Subcutaneous abdominal adipose tissue (tissue), 5 donors: ENCODE data around the gene SEL1L.
A peak's percentile ranks its signal among the peaks of the same experiment; 100 is the strongest.
"Not testable (repeated sequence)": the region's sequence is repeated elsewhere in the genome, so short reads cannot be mapped to it uniquely, and the experiment has no call there.

Experiments used
- H3K27ac ChIP-seq: one replicate; pipeline ENCODE4 v1.7.0; 2013; ENCODE audit warnings: low read depth, mild to moderate bottlenecking, inconsistent platforms, low read length, moderate library complexity
- H3K27me3 ChIP-seq, 5 donors: one replicate each; pipeline ENCODE4 v1.7.0; 2013; ENCODE audit warnings: low read length in 5 of 5, inconsistent platforms in 1 of 5; ENCODE audit not compliant: control insufficient read depth in 5 of 5, insufficient read depth in 4 of 5
- H3K36me3 ChIP-seq, 5 donors: one replicate each; pipeline ENCODE4 v1.7.0; 2013; ENCODE audit warnings: low read length in 5 of 5; ENCODE audit not compliant: control insufficient read depth in 5 of 5, insufficient read depth in 5 of 5
- H3K4me1 ChIP-seq, 5 donors: one replicate each; pipeline ENCODE4 v1.7.0; 2013; ENCODE audit warnings: low read length in 5 of 5, mild to moderate bottlenecking in 3 of 5, moderate library complexity in 1 of 5; ENCODE audit not compliant: control insufficient read depth in 5 of 5, insufficient read depth in 5 of 5
- H3K4me3 ChIP-seq, 5 donors: one replicate each; pipeline ENCODE4 v1.7.0; 2013; ENCODE audit warnings: low read length in 5 of 5, low read depth in 1 of 5
- H3K9ac ChIP-seq, 5 donors: one replicate each; pipeline ENCODE4 v1.7.0; 2013; ENCODE audit warnings: low read length in 5 of 5, mild to moderate bottlenecking in 4 of 5, moderate library complexity in 3 of 5
- H3K9me3 ChIP-seq, 5 donors: one replicate each; pipeline ENCODE4 v1.7.0; 2013; ENCODE audit warnings: low read length in 5 of 5; ENCODE audit not compliant: control insufficient read depth in 5 of 5
- donor health status: healthy.
- donor health status: healthy.
- donor health status: healthy.
- donor health status: healthy.
- donor health status: healthy.

Gene SEL1L

GRCh38 chr14:81465507-81466228 is 68.0 kb downstream of the SEL1L start:
- Histone ChIP-seq H3K4me3 (no peak overlapping the region), H3K4me1 (peaks cover 0 to 8% (median 5%) of the 10 kb centered on the region in 5 donors), H3K27me3 (no peaks in the 10 kb centered on the region), H3K36me3 (no peaks in the 10 kb centered on the region), H3K9me3 (no peaks in the 10 kb centered on the region), H3K27ac (no peak overlapping the region), H3K9ac (no peak overlapping the region)

GRCh38 chr14:81465003-81465392 is 68.7 kb downstream of the SEL1L start:
- H3K4me1 ChIP-seq, H3K27me3 ChIP-seq, H3K27ac ChIP-seq, H3K36me3 ChIP-seq, H3K9me3 ChIP-seq: not testable (repeated sequence)
- H3K4me3 ChIP-seq: peak overlapping the region; percentile 71 to 90 (median 76)
- H3K9ac ChIP-seq: peak overlapping the region in 4 of 5 donors; percentile 63 to 76 (median 72)

DNA sequence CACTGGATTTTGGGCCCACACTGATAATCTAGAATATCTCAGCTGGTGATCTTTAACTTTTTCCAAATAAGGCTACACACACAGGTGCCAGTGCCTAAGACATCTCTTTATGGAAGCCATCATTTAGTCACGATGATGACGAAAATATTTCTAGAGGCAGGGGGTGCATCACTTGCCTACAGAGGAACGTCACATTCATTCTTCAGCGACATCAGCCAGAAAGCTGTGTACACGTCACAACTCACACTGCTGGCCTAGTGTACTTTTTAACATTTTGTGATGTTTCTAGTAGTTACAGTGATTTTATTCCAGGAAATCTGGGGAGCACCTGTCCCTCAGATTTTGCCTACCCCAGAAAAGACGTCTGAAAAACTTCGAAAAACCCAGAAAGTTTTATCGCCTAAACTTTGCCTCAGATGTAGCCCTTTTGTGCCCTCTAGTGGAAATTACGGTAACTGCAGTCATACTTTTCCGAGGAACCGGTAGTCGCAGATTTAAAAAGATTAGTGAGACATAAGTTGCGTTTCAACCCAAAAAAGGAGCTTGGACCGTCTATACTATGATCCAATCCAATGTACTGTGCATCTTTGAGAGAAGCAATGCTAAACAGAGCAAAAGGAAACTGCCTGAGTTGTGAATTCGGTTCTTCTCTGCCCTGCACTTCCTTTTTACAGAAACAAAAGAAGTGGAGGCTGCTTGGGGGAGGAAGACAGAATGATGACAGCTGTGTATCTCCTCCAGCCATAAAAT is 69.2 kb downstream of the SEL1L start:
- H3K9ac ChIP-seq: peak overlapping the region in 4 of 5 donors; percentile 63 to 76 (median 72)
- H3K4me1 ChIP-seq: peaks cover 0 to 11% (median 10%) of the 10 kb centered on the region in 5 donors
- H3K4me3 ChIP-seq: peak overlapping the region; percentile 71 to 90 (median 76)
- no peak overlapping the region for H3K27ac ChIP-seq
- no peaks in the 10 kb centered on the region for H3K27me3 ChIP-seq
- H3K36me3 ChIP-seq: no peaks in the 10 kb centered on the region
- no peaks in the 10 kb centered on the region for H3K9me3 ChIP-seq

DNA sequence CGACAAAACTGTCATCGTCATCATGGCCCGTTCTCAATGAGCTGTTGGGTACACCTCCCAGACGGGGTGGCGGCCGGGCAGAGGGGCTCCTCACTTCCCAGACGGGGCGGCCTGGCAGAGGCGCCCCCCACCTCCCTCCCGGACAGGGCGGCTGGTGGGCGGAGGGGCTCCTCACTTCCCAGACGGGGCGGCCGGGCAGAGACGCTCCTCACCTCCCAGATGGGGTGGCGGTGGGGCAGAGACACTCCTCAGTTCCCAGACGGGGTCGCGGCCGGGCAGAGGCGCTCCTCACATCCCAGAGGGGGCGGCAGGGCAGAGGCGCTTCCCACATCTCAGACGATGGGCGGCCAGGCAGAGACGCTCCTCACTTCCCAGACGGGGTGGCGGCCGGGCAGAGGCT is 71.3 kb downstream of the SEL1L start:
- not testable (repeated sequence) for H3K36me3 ChIP-seq, H3K9ac ChIP-seq, H3K9me3 ChIP-seq, H3K27ac ChIP-seq, H3K27me3 ChIP-seq, H3K4me3 ChIP-seq
- peaks cover 0 to 18% (median 13%) of the 10 kb centered on the region in 5 donors for H3K4me1 ChIP-seq

DNA sequence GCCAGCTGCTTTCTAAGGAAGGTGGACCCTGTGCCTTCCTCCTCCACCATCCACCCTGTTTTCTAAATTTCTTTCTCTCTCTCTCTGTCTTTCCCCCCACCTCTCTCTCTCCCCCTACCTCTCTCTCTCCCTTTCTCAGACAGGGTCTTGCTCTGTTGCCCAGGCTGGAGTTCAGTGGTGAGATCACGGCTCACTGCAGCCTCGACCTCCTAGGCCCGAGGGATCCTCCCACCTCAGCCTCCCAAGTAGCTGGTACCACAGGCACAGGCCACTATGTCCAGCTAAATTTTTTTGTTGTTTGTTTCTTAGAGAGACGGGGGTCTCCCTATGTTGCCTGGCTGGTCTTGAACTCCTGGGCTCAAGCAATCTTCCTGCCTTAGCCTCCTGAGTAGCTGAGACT is 73.7 kb downstream of the SEL1L start:
- H3K27me3 ChIP-seq: no peaks in the 10 kb centered on the region
- no peak overlapping the region for H3K27ac ChIP-seq
- H3K9me3 ChIP-seq: no peaks in the 10 kb centered on the region
- H3K4me3 ChIP-seq: no peak overlapping the region
- no peaks in the 10 kb centered on the region for H3K36me3 ChIP-seq
- H3K9ac ChIP-seq: peak overlapping the region in 1 of 5 donors; percentile 11
- H3K4me1 ChIP-seq: peaks cover 0 to 17% (median 13%) of the 10 kb centered on the region in 5 donors

DNA sequence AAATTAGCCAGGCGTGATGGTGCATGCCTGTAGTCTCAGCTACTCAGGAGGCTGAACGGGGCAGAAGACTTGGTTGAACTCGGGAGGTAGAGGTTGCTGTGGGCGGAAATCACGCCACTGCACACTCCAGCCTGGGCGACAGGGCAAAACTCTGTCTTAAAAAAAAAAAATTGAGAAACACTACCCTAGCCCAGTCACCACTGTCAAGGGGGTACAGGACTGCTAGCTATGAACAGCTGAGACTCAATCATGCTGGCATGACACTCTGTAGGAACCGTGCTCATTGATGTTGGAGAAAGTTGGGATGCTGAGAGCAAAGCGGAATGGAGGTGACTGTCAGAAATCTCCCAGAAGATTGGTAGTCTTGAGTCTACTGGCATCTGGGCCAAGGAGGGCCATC is 75.3 kb downstream of the SEL1L start:
- H3K9me3 ChIP-seq: no peaks in the 10 kb centered on the region
- H3K27me3 ChIP-seq: no peaks in the 10 kb centered on the region
- no peak overlapping the region for H3K4me3 ChIP-seq
- H3K4me1 ChIP-seq: peaks cover 0 to 13% (median 8%) of the 10 kb centered on the region in 5 donors
- no peak overlapping the region for H3K9ac ChIP-seq
- H3K27ac ChIP-seq: no peak overlapping the region
- no peaks in the 10 kb centered on the region for H3K36me3 ChIP-seq

- Histone ChIP-seq H3K4me1 (peaks cover under 1 to 15% (median 10%) of the 10 kb centered on the region in 5 donors), H3K27me3 (peaks cover 0 to 6% (median 0%) of the 10 kb centered on the region in 5 donors), H3K27ac (no peak overlapping the region), H3K4me3 (no peak overlapping the region), H3K9ac (no peak overlapping the region), H3K9me3 (no peaks in the 10 kb centered on the region), H3K36me3 (no peaks in the 10 kb centered on the region)
Measured at GRCh38 chr14:81455390-81455789, 78.3 kb downstream of the SEL1L start.

DNA sequence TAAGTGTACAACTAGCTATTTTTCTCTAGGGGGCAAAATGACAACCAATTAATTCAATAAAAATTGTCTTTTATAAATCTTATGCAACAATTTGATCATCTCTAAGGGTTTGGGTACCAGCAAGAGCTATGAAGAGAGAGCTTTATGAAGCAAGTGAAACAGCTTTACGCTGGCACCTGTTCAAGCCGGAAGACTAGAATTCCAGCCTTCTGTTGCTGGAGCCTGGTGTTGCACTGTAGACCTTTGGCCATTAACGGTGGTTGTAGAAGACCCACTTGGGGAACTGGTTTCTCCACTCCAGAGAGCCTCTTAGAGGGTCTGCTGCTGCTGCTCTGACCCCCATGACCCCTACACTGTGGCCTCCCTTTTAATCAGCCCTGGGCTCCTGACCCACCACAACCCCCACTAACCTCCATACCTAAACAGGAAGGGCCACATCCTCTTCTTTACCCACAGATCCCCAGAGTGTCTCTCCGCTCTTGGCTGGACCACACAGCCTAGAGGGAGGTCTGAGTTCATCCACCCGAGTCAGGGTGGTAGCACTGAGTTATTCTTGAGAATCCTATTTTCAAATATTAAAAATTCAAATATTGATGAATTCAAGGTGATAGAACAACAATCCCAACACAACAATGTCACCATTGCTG is 79.0 kb downstream of the SEL1L start:
- H3K9me3 ChIP-seq: no peaks in the 10 kb centered on the region
- no peak overlapping the region for H3K27ac ChIP-seq
- H3K4me1 ChIP-seq: peaks cover 3 to 21% (median 14%) of the 10 kb centered on the region in 5 donors
- no peak overlapping the region for H3K9ac ChIP-seq
- H3K27me3 ChIP-seq: peaks cover 0 to 12% (median 5%) of the 10 kb centered on the region in 5 donors
- no peaks in the 10 kb centered on the region for H3K36me3 ChIP-seq
- H3K4me3 ChIP-seq: no peak overlapping the region

- Histone ChIP-seq H3K4me1 (peaks cover 6 to 24% (median 19%) of the 10 kb centered on the region in 5 donors), H3K36me3 (no peaks in the 10 kb centered on the region), H3K27me3 (peaks cover 0 to 14% (median 7%) of the 10 kb centered on the region in 5 donors), H3K4me3 (no peak overlapping the region), H3K9me3 (no peaks in the 10 kb centered on the region), H3K27ac (no peak overlapping the region), H3K9ac (no peak overlapping the region)
Measured at GRCh38 chr14:81453166-81453766, 80.4 kb downstream of the SEL1L start.
